CD4-positive, alpha-beta T cell treated with Interleukin-10 for 1 hour (primary cell): ENCODE results near the gene GALNT14.

Source experiments
- DNase-seq: peaks from one replicate; pipeline ENCODE4 v3.0.0-alpha.2; 2020

The GALNT14 gene

GRCh38 chr2:31003749-31004148 lies 134.5 kb downstream of the GALNT14 start:
- no peak for DNase-seq

GRCh38 chr2:31002537-31003150 lies 135.6 kb downstream of the GALNT14 start:
- DNase-seq, result no peak

- no peak for DNase-seq
Observed at GRCh38 chr2:31000970-31001369, 137.3 kb downstream of the GALNT14 start.

GRCh38 chr2:30998672-30999071 lies 139.6 kb downstream of the GALNT14 start:
- no peak for DNase-seq

GRCh38 chr2:30997979-30998378 lies 140.3 kb downstream of the GALNT14 start:
- DNase-seq, result no peak

GRCh38 chr2:30994227-30995056 lies 143.8 kb downstream of the GALNT14 start:
- no peak for DNase-seq

GRCh38 chr2:30992781-30993180 lies 145.5 kb downstream of the GALNT14 start:
- no peak for DNase-seq

- DNase-seq, result no peak
Observed at GRCh38 chr2:30990671-30991070, 147.6 kb downstream of the GALNT14 start.

GRCh38 chr2:30990176-30990575 lies 148.1 kb downstream of the GALNT14 start:
- DNase-seq, result no peak

GRCh38 chr2:30989746-30990145 lies 148.5 kb downstream of the GALNT14 start:
- DNase-seq, result no peak

- DNase-seq, result no peak
Observed at GRCh38 chr2:30987566-30987965, 150.7 kb downstream of the GALNT14 start.

GRCh38 chr2:30986231-30986580 lies 152.0 kb downstream of the GALNT14 start:
- DNase-seq, result no peak

- no peak for DNase-seq
Observed at GRCh38 chr2:30985493-30986230, 152.6 kb downstream of the GALNT14 start.

- DNase-seq, result no peak
Observed at GRCh38 chr2:30984148-30984547, 154.1 kb downstream of the GALNT14 start.

GRCh38 chr2:30981510-30981909 lies 156.7 kb downstream of the GALNT14 start:
- no peak for DNase-seq

GRCh38 chr2:30981096-30981495 lies 157.1 kb downstream of the GALNT14 start:
- no peak for DNase-seq

- no peak for DNase-seq
Observed at GRCh38 chr2:30979822-30980245, 158.4 kb downstream of the GALNT14 start.

- DNase-seq, result no peak
Observed at GRCh38 chr2:30978854-30979253, 159.4 kb downstream of the GALNT14 start.

GRCh38 chr2:30978044-30978443 lies 160.2 kb downstream of the GALNT14 start:
- no peak for DNase-seq

- DNase-seq, result no peak
Observed at GRCh38 chr2:30975156-30975555, 163.1 kb downstream of the GALNT14 start.

GRCh38 chr2:30974554-30974953 lies 163.7 kb downstream of the GALNT14 start:
- DNase-seq, result no peak

GRCh38 chr2:30974092-30974491 lies 164.1 kb downstream of the GALNT14 start:
- DNase-seq, result no peak

GRCh38 chr2:30971231-30972025 lies 166.8 kb downstream of the GALNT14 start:
- DNase-seq, result no peak
